ENCODE data around the gene ST8SIA6.

ST8SIA6 gene

GRCh38 chr10:17396004-17396403 lies 58.4 kb downstream of the ST8SIA6 start:
- TF ChIP-seq EZH2phosphoT487 (IDR thresholded peaks at IDR 0.05; ENCODE audit: low read depth) (no peak), CTCF (IDR thresholded peaks at IDR 0.05; ENCODE audit: low read depth, low read length) (no peak)
- Histone ChIP-seq H3K36me3 (replicated peaks; ENCODE audit: low read depth, low read length) (no peaks in the 10 kb centered on the region), H3K79me2 (ENCODE audit: low read length) (no peaks in the 10 kb centered on the region), H3K4me2 (ENCODE audit: low read length) (no peak overlapping the region), H3K4me3 (ENCODE audit: low read length) (no peak overlapping the region), H3K9me3 (ENCODE audit: insufficient read depth, low read length) (no peaks in the 10 kb centered on the region), H3K27me3 (ENCODE audit: low read depth, low read length) (peaks cover 4% of the 10 kb centered on the region; the same call in 1 of the 2 replicates), H3K4me1 (ENCODE audit: low read length) (no peaks in the 10 kb centered on the region), H3K27ac (ENCODE audit: low read length) (no peak overlapping the region), H4K20me1 (ENCODE audit: insufficient read depth, low read length) (no peaks in the 10 kb centered on the region), H3K9ac (ENCODE audit: low read length) (no peak overlapping the region), H2AFZ (ENCODE audit: low read depth, low read length) (no peak overlapping the region)

- Histone ChIP-seq H3K27ac (ENCODE audit: low read length) (no peak overlapping the region), H3K9me3 (ENCODE audit: insufficient read depth, low read length) (no peaks in the 10 kb centered on the region)
Observed at GRCh38 chr10:17394854-17395253, 59.5 kb downstream of the ST8SIA6 start.

GRCh38 chr10:17387861-17388503 lies 66.4 kb downstream of the ST8SIA6 start:
- Histone ChIP-seq H3K36me3 (replicated peaks; ENCODE audit: low read depth, low read length) (no peaks in the 10 kb centered on the region), H3K9me3 (ENCODE audit: insufficient read depth, low read length) (no peaks in the 10 kb centered on the region), H2AFZ (ENCODE audit: low read depth, low read length) (no peak overlapping the region), H3K4me2 (ENCODE audit: low read length) (no peak overlapping the region), H3K27me3 (ENCODE audit: low read depth, low read length) (no peaks in the 10 kb centered on the region), H4K20me1 (ENCODE audit: insufficient read depth, low read length) (no peaks in the 10 kb centered on the region), H3K9ac (ENCODE audit: low read length) (no peak overlapping the region), H3K27ac (ENCODE audit: low read length) (no peak overlapping the region), H3K79me2 (ENCODE audit: low read length) (no peaks in the 10 kb centered on the region), H3K4me3 (ENCODE audit: low read length) (no peak overlapping the region), H3K4me1 (ENCODE audit: low read length) (no peaks in the 10 kb centered on the region)
- no peak for TF ChIP-seq CTCF (IDR thresholded peaks at IDR 0.05; ENCODE audit: low read depth, low read length)
- no peak for TF ChIP-seq EZH2phosphoT487 (IDR thresholded peaks at IDR 0.05; ENCODE audit: low read depth)

More at GRCh38 chr10:17394854-17395253, 59.5 kb downstream of the ST8SIA6 start:
- H3K27me3 ChIP-seq (ENCODE audit: low read depth, low read length): peaks cover 4% of the 10 kb centered on the region; the same call in 1 of the 2 replicates
- H2AFZ ChIP-seq (ENCODE audit: low read depth, low read length): no peak overlapping the region
- no peaks in the 10 kb centered on the region for H3K79me2 ChIP-seq (ENCODE audit: low read length)
- no peaks in the 10 kb centered on the region for H4K20me1 ChIP-seq (ENCODE audit: insufficient read depth, low read length)
- H3K9ac ChIP-seq (ENCODE audit: low read length): no peak overlapping the region
- TF ChIP-seq CTCF (IDR thresholded peaks at IDR 0.05; ENCODE audit: low read depth, low read length): no peak
- TF ChIP-seq EZH2phosphoT487 (IDR thresholded peaks at IDR 0.05; ENCODE audit: low read depth): no peak
- H3K36me3 ChIP-seq (replicated peaks; ENCODE audit: low read depth, low read length): no peaks in the 10 kb centered on the region
- no peak overlapping the region for H3K4me3 ChIP-seq (ENCODE audit: low read length)
- H3K4me2 ChIP-seq (ENCODE audit: low read length): no peak overlapping the region
- H3K4me1 ChIP-seq (ENCODE audit: low read length): no peaks in the 10 kb centered on the region

GRCh38 chr10:17386616-17387075 lies 67.7 kb downstream of the ST8SIA6 start:
- Histone ChIP-seq H3K27me3 (ENCODE audit: low read depth, low read length) (no peaks in the 10 kb centered on the region), H2AFZ (ENCODE audit: low read depth, low read length) (no peak overlapping the region), H3K4me2 (ENCODE audit: low read length) (no peak overlapping the region), H3K27ac (ENCODE audit: low read length) (no peak overlapping the region), H4K20me1 (ENCODE audit: insufficient read depth, low read length) (no peaks in the 10 kb centered on the region), H3K9me3 (ENCODE audit: insufficient read depth, low read length) (no peaks in the 10 kb centered on the region), H3K9ac (ENCODE audit: low read length) (no peak overlapping the region), H3K36me3 (replicated peaks; ENCODE audit: low read depth, low read length) (no peaks in the 10 kb centered on the region), H3K4me3 (ENCODE audit: low read length) (no peak overlapping the region), H3K4me1 (ENCODE audit: low read length) (no peaks in the 10 kb centered on the region), H3K79me2 (ENCODE audit: low read length) (no peaks in the 10 kb centered on the region)
- TF ChIP-seq CTCF (IDR thresholded peaks at IDR 0.05; ENCODE audit: low read depth, low read length) (no peak), EZH2phosphoT487 (IDR thresholded peaks at IDR 0.05; ENCODE audit: low read depth) (no peak)
